ENCODE data around the gene CT45A9.
"Not testable (repeated sequence)": the region's sequence is repeated elsewhere in the genome, so short reads cannot be mapped to it uniquely, and the experiment has no call there.

The CT45A9 gene, protein sequence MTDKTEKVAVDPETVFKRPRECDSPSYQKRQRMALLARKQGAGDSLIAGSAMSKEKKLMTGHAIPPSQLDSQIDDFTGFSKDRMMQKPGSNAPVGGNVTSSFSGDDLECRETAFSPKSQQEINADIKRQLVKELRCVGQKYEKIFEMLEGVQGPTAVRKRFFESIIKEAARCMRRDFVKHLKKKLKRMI

GRCh38 chrX:135871712-135872111 is at the start of gene CT45A9:
Gene CT45A9, minus strand, starts transcription at chrX:135871812. Its CDS starts 3,751 bp downstream, at chrX:135868061.
- H3K36me3 ChIP-seq; H3K4me3 ChIP-seq; intact Hi-C loops (cut with DNase I; ENCODE audit: low total_unique reads); H3K27me3 ChIP-seq; H3K4me1 ChIP-seq; DNase-seq; H3K9me3 ChIP-seq; H3K27ac ChIP-seq: not testable (repeated sequence)

- H3K36me3 ChIP-seq; H3K27me3 ChIP-seq; H3K9me3 ChIP-seq; DNase-seq; H3K27ac ChIP-seq; intact Hi-C loops (cut with DNase I; ENCODE audit: low total_unique reads); H3K4me1 ChIP-seq; H3K4me3 ChIP-seq: not testable (repeated sequence)
These were observed 48.9 kb upstream of the CT45A9 start for GRCh38 chrX:135920516-135920915.

DNA sequence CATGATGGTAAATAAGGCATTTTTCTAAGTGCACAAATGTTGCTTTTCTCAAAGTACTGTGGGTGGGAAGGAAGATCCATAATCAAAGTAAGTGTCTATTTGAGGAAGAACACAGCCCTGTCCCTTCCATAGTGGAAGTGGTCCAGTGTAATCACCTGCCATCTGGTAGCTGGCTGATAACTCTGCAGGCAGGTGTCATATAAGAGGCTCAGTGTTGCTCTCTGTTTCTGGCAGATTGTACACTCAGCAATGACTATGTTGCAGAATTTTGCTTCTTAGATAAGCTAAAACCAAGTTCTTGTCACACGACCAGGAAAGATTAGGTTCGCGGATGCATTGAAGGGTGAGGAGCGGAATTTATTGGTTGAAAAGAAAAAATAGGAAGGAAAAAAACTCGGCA is 42.8 kb upstream of the CT45A9 start:
- Histone ChIP-seq H3K9me3 (no peaks in the 10 kb centered on the region), H3K36me3 (no peaks in the 10 kb centered on the region), H3K4me3 (no peak overlapping the region), H3K27me3 (no peaks in the 10 kb centered on the region), H3K27ac (no peak overlapping the region), H3K4me1 (no peaks in the 10 kb centered on the region)
- TF ChIP-seq CTCF (IDR thresholded peaks at IDR 0.05) = no peak
- no peak for DNase-seq
- intact Hi-C loops (cut with DNase I; ENCODE audit: low total_unique reads) = no loop called here

DNA sequence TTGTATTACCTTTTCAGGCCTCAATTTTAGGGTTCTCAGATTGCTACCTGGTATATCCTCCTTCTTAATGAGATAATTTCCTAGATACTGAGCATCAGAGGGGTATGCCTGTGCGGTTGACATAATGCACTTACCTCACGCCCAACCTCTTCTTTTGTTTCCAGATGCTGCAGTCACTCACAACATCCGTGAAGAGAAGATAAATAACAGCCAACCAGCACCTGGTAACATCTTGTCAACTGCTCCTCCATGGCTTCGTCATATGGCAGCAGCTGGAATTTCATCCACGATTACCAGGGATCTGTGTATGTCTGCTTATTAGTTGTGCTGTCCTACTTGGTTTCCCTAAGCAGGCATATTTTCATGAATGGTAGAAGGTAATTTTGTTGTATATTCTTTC is 38.6 kb upstream of the CT45A9 start:
- no peak for DNase-seq
- Histone ChIP-seq H3K27ac (no peak overlapping the region), H3K9me3 (no peaks in the 10 kb centered on the region), H3K36me3 (no peaks in the 10 kb centered on the region), H3K27me3 (no peaks in the 10 kb centered on the region), H3K4me3 (no peak overlapping the region), H3K4me1 (no peaks in the 10 kb centered on the region)
- TF ChIP-seq CTCF (IDR thresholded peaks at IDR 0.05) = no peak
- intact Hi-C loops (cut with DNase I; ENCODE audit: low total_unique reads) = no loop called here

DNA sequence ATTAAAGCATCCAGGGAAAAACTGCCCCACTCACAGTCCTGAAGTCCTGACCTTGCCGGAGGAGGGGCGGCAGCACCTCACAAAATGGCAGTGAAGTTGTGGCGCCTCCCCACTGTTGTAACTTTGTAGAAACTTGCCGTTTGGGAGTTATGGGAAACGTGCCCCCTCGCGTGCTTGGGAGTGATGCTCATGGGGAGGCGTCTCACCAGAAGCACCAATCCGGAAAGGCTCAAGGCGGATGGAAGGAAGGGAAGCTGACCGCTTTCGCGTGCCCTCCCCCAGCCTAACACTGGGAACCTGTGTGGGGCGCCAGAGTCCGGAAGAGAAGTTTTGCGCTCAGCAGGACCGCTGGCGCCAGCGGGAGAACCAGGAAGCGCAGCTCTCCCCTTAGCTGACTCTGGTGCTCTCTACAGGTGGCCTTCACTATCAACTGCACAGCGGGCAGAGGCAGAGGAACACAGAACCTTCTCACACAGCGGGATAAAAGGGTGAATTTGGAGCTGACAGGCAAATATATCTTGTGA is 21.7 kb upstream of the CT45A9 start, which contains the start of the genes CT45A10 and SAGE1:
TSS of gene CT45A10 (minus strand) at position 151 of the 524 bp plus-strand sequence. CDS start 8,100 bp downstream, outside the sequence.
TSS of gene SAGE1 (plus strand) at position 423 of the 524 bp plus-strand sequence. CDS start 2,527 bp downstream, outside the sequence.
- TF ChIP-seq CTCF (IDR thresholded peaks at IDR 0.05) = no peak
- Histone ChIP-seq H3K9me3 (peaks cover 0 to 11% (median 0%) of the 10 kb centered on the region in 3 donors), H3K27ac (no peak within 1 kb of the TSS), H3K4me3 (no peak within 1 kb of the TSS), H3K36me3 (no peaks in the 10 kb centered on the region), H3K27me3 (no peaks in the 10 kb centered on the region), H3K4me1 (no peaks in the 10 kb centered on the region)
- DNase-seq = no peak
- intact Hi-C loops (cut with DNase I; ENCODE audit: low total_unique reads) = no loop called here

GRCh38 chrX:135892781-135893180 is 21.2 kb upstream of the CT45A9 start:
- intact Hi-C loops (cut with DNase I; ENCODE audit: low total_unique reads) = no loop called here
- no peak overlapping the region for H3K27ac ChIP-seq
- no peak for DNase-seq

More at GRCh38 chrX:135892781-135893180, 21.2 kb upstream of the CT45A9 start:
- H3K4me1 ChIP-seq = no peaks in the 10 kb centered on the region
- H3K9me3 ChIP-seq = peaks cover 0 to 11% (median 0%) of the 10 kb centered on the region in 3 donors
- TF ChIP-seq CTCF (IDR thresholded peaks at IDR 0.05) = no peak
- no peak overlapping the region for H3K4me3 ChIP-seq
- no peaks in the 10 kb centered on the region for H3K36me3 ChIP-seq
- H3K27me3 ChIP-seq = no peaks in the 10 kb centered on the region
